Lower lobe of right lung (tissue), 2 donors: ENCODE measurements around the gene C2orf49. TPM values are rescaled to one million over a fixed set of nuclear protein-coding genes. Genes with fewer than 3 reads are reported as not detected.

Experiments
- ATAC-seq, 2 donors: fragments of 200-7000 bp; cut with Tn5 transposase; one replicate each; pipeline ENCODE4 v1.9.1; 2020 to 2022; ENCODE audit warnings: mild to moderate bottlenecking in 2 of 2, moderate library complexity in 2 of 2
- DNase-seq: peaks from one replicate; pipeline ENCODE4 v3.0.0-alpha.2; 2020
- H3K27ac ChIP-seq: fragments of 200-600 bp; one replicate; pipeline ENCODE4 v1.8.0; 2022
- H3K27me3 ChIP-seq: fragments of 200-600 bp; one replicate; pipeline ENCODE4 v1.8.0; 2022; ENCODE audit warnings: low read depth
- H3K36me3 ChIP-seq: fragments of 200-600 bp; one replicate; pipeline ENCODE4 v1.8.0; 2022; ENCODE audit warnings: mild to moderate bottlenecking
- H3K4me1 ChIP-seq: fragments of 200-600 bp; one replicate; pipeline ENCODE4 v1.8.0; 2022
- H3K4me3 ChIP-seq: fragments of 200-600 bp; one replicate; pipeline ENCODE4 v1.8.0; 2022; ENCODE audit warnings: mild to moderate bottlenecking
- H3K9me3 ChIP-seq: fragments of 200-600 bp; one replicate; pipeline ENCODE4 v1.8.0; 2022
- intact Hi-C: fragments of 100-400 bp; cut with DNase I; formaldehyde crosslinking; loops from one replicate; pipeline ENCODE4 v1.11.0; 2022
- total RNA-seq: library from RNA; stranded (reverse); fragmentation: NEBNext Ultra II Directional; extraction: Animal tissue kit (Norgen Biotek cat#: 25700); gene quantifications from one replicate; pipeline ENCODE4 v1.2.1, GENCODE V29; 2021
- TF ChIP-seq, protein P1 (sequence below): fragments of 200-600 bp; IDR thresholded peaks from one replicate; pipeline ENCODE4 v1.8.0; 2022; ENCODE audit warnings: antibody characterized with exemption, mild to moderate bottlenecking
- donor health status: DM: no; HTN: yes; CAD: no; lungs with severe emphysema.

The C2orf49 gene
- total RNA-seq, 1 donor from 2014 or later: 18.3 TPM

DNA sequence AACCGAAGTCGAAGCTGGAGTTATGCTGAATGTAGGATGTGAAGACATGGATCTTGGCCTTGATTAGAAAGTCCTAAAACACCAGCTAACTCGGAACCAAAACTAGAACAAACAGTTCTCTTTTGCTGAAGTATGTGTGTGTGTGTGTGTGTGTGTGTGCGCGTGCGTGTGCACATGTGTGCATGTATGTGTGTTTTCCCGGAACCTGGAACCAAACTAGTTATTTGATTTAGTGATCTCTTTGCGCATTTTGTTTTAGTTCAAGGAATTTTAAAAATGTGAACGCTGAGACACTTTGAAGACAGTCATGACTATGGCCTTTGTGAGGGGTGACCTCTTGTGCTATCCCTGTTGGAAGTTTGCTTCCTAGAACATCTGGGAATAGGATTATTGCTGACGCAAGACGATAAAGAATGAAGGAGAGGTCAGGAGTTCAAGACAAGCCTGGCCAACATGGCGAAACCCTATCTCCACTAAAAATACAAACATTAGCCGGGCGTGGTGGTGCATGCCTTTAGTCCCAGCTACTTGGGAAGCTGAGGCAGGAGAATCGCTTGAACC lies 37.7 kb downstream of the C2orf49 start:
- ATAC-seq (peak in 1 of 2 donors; percentile 57), DNase-seq (no peak)
- H3K36me3 ChIP-seq: no peaks in the 10 kb centered on the region
- H3K9me3 ChIP-seq: no peaks in the 10 kb centered on the region
- H3K27ac ChIP-seq: peak overlapping the region; percentile 63
- H3K4me3 ChIP-seq: no peak overlapping the region
- TF ChIP-seq, protein P1, sequence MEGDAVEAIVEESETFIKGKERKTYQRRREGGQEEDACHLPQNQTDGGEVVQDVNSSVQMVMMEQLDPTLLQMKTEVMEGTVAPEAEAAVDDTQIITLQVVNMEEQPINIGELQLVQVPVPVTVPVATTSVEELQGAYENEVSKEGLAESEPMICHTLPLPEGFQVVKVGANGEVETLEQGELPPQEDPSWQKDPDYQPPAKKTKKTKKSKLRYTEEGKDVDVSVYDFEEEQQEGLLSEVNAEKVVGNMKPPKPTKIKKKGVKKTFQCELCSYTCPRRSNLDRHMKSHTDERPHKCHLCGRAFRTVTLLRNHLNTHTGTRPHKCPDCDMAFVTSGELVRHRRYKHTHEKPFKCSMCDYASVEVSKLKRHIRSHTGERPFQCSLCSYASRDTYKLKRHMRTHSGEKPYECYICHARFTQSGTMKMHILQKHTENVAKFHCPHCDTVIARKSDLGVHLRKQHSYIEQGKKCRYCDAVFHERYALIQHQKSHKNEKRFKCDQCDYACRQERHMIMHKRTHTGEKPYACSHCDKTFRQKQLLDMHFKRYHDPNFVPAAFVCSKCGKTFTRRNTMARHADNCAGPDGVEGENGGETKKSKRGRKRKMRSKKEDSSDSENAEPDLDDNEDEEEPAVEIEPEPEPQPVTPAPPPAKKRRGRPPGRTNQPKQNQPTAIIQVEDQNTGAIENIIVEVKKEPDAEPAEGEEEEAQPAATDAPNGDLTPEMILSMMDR: no peak
- no peaks in the 10 kb centered on the region for H3K27me3 ChIP-seq
- H3K4me1 ChIP-seq: peaks cover 22% of the 10 kb centered on the region
- intact Hi-C loops: no loop called here

DNA sequence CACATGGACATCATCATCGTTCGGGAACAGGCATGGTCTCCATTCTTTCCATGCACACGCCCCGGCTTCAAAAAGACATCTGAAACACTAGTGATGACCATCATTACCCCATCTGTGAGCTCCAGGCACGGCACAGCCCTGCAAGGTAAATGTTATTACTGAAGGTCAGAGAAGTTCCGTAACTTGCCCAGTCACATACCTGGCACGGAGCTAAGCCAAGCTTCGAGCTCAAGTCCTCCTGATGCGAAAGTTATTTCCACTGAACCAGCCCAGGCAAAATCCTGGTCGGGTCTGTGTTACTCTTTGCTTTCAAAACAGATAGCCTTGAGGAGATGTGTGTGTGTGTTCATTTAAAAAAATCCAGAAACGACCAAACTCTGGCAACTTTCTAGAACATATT lies 38.7 kb downstream of the C2orf49 start:
- no peaks in the 10 kb centered on the region for H3K36me3 ChIP-seq
- no peak for ATAC-seq
- peaks cover 21% of the 10 kb centered on the region for H3K4me1 ChIP-seq
- TF ChIP-seq, protein P1: no peak
- H3K4me3 ChIP-seq: no peak overlapping the region
- no peak overlapping the region for H3K27ac ChIP-seq
- intact Hi-C loops: no loop called here
- no peaks in the 10 kb centered on the region for H3K27me3 ChIP-seq
- H3K9me3 ChIP-seq: no peaks in the 10 kb centered on the region
- no peak for DNase-seq

DNA sequence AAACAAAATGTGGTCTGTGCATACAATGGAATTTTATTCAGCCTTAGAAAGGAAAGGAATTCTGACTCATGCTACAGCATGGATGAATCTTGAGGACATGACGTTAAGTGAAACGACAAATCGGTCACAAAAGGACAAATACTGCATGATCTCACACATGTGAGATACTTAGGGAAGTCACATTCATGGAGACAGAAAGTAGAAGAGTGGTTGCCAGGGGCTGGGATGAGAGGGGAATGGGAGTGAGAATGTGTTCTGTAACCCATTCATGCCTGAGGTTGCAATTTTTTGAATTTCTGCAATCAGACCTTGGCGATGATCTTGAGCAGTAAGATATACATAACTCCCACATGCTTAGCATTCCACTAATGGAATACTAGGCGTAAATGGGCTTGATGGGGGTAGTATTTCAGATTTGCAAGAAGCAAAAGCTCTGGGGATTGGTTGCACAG lies 39.5 kb downstream of the C2orf49 start:
- Histone ChIP-seq H3K4me1 (peaks cover 21% of the 10 kb centered on the region), H3K4me3 (no peak overlapping the region), H3K36me3 (no peaks in the 10 kb centered on the region), H3K27me3 (no peaks in the 10 kb centered on the region), H3K9me3 (no peaks in the 10 kb centered on the region), H3K27ac (no peak overlapping the region)
- DNase-seq (no peak), ATAC-seq (no peak)
- intact Hi-C loops: no loop called here
- TF ChIP-seq, protein P1: no peak

DNA sequence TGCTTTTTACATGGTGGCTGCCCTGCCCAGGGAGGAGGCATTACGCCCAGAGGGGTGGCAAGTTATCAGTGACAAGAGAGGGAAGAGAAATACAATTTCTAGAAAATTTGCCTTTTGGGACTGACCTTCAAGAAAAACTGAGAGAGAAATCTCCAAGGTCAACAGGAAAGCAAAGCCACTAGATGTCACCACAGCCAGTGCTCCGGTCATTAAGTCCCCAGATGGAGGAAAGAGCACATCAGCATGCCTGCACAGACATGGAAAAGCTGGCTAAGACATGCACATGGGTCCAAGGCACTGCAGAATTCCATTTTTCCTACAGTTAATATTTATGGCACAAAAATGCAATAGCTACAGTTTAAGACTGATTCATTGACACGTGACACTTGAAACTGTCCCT lies 40.5 kb downstream of the C2orf49 start:
- Histone ChIP-seq H3K27me3 (no peaks in the 10 kb centered on the region), H3K4me1 (peaks cover 20% of the 10 kb centered on the region), H3K27ac (no peak overlapping the region), H3K4me3 (no peak overlapping the region), H3K9me3 (no peaks in the 10 kb centered on the region), H3K36me3 (no peaks in the 10 kb centered on the region)
- TF ChIP-seq, protein P1: no peak
- DNase-seq (no peak), ATAC-seq (no peak)
- intact Hi-C loops: no loop called here

DNA sequence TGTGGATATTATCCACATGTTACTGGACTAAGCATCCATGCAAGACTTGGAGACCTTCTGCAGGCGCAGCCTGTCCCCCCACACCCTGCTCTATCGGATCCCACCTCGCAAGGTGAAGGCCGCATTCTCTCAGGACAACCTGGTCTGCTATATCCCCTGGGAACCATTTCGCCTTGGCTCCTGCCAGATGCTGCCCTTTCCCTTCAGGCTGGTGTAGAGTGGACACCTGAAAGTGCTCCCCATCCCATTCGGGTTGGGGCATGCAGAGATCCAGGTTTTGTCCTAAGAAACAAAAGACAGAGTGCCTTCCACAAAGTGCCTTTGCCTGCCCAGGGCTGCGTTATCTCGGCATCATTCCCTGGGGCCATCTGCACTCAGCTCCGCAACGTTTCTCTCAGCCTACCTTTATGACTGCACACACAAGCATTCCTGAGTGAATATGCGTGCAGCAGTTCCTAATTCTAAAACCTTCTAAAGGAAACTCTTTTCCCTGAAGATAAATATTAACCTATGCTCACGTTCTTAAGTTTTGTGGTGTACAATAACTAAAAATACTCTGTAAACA lies 41.0 kb downstream of the C2orf49 start:
- H3K27me3 ChIP-seq: no peaks in the 10 kb centered on the region
- H3K4me1 ChIP-seq: peaks cover 15% of the 10 kb centered on the region
- no peak overlapping the region for H3K4me3 ChIP-seq
- ATAC-seq: no peak
- H3K9me3 ChIP-seq: no peaks in the 10 kb centered on the region
- no peak overlapping the region for H3K27ac ChIP-seq
- no peaks in the 10 kb centered on the region for H3K36me3 ChIP-seq
- intact Hi-C loops: no loop called here
- TF ChIP-seq, protein P1: no peak
- DNase-seq: no peak
